ENCODE results near the gene ARVCF.

DNA sequence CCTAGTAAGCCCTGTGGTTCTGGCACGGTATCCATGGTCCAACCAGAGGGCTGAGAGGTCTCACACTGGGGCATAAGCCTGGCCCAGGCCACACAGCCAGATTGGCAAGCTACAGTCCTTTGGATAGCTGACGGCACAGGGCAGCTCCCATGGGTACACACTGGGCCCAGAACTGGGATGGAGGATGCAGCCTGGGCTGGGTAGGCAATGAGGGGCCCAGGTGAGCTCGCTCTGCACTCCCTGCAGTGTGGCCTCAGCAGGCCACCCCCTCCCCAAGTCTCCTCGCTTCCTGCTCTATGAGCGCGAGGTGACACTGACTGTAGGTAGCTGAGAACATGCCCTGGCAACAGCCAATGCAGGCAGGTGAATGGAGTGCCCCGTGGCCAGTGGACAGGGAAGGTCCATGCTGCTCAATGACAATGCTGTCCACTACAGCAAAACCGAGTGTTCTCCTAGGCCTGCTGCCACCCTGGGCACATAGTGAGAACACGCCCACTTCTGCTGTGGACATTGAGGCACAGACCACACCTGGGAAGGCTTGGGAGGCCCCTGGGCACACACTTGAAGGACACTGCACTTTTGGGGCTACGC is 3.8 kb downstream of the ARVCF start:
- no peak for TF ChIP-seq HDAC6 (IDR thresholded peaks at IDR 0.05; ENCODE audit: low read depth, low read length)
- no peak for TF ChIP-seq SNIP1 (IDR thresholded peaks at IDR 0.05; ENCODE audit: low read depth)
- no peak for TF ChIP-seq ZNF3 (CRISPR knock-in tag; IDR thresholded peaks at IDR 0.05)
- TF ChIP-seq MYC (IDR thresholded peaks at IDR 0.05; ENCODE audit: low read depth, low read length) = no peak
- no peak for TF ChIP-seq MYC (CRISPR knock-in tag; IDR thresholded peaks at IDR 0.05; ENCODE audit: borderline replicate concordance, low read depth)
- no peak for TF ChIP-seq MECOM (CRISPR knock-in tag; IDR thresholded peaks at IDR 0.05)
- TF ChIP-seq EZH2 (IDR thresholded peaks at IDR 0.05; ENCODE audit: borderline replicate concordance, low read depth, low read length) = no peak
- TF ChIP-seq NR3C1 (CRISPR knock-in tag; IDR thresholded peaks at IDR 0.05) = no peak
- TF ChIP-seq, protein P1, sequence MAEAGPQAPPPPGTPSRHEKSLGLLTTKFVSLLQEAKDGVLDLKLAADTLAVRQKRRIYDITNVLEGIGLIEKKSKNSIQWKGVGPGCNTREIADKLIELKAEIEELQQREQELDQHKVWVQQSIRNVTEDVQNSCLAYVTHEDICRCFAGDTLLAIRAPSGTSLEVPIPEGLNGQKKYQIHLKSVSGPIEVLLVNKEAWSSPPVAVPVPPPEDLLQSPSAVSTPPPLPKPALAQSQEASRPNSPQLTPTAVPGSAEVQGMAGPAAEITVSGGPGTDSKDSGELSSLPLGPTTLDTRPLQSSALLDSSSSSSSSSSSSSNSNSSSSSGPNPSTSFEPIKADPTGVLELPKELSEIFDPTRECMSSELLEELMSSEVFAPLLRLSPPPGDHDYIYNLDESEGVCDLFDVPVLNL (CRISPR knock-in tag; IDR thresholded peaks at IDR 0.05; ENCODE audit: low read depth) = no peak

Data from K562 (cell line).